ENCODE results near the gene NLGN4X. TPM values are rescaled to one million over a fixed set of nuclear protein-coding genes. Genes with fewer than 3 reads are reported as not detected.

The NLGN4X gene
- polyA plus RNA-seq, 2 of the 4 experiments (the other 2 are of a cell fraction) = 0.06 to 0.17 TPM

GRCh38 chrX:6134255-6134654 is 94.4 kb downstream of the NLGN4X start (continued):
- TF ChIP-seq RARB (CRISPR knock-in tag; IDR thresholded peaks at IDR 0.05) = no peak

GRCh38 chrX:6132970-6133369 is 95.7 kb downstream of the NLGN4X start:
- no peak for ATAC-seq
- H3K9me3 ChIP-seq = no peaks in the 10 kb centered on the region
- no peak overlapping the region for H3K4me2 ChIP-seq
- no peaks in the 10 kb centered on the region for H3K4me1 ChIP-seq
- no peak for DNase-seq (ENCODE audit: low read depth in 1 of 2, low spot score in 1 of 2)
- H3K27ac ChIP-seq = no peak overlapping the region
- H3K4me3 ChIP-seq = no peak overlapping the region
- ChIA-PET POLR2A (no interaction called here), CTCF (no interaction called here)
- peak; percentile 46 for FAIRE-seq
- TF ChIP-seq HMGXB4 (CRISPR knock-in tag; IDR thresholded peaks at IDR 0.05; ENCODE audit: borderline replicate concordance) (no peak), JUNB (IDR thresholded peaks at IDR 0.05) (no peak), MAZ (IDR thresholded peaks at IDR 0.05; ENCODE audit: borderline replicate concordance, low read depth, low read length) (no peak), CBX8 (IDR thresholded peaks at IDR 0.05) (no peak), BHLHE40 (IDR thresholded peaks at IDR 0.05; ENCODE audit: low read depth, low read length) (no peak), EP300 (IDR thresholded peaks at IDR 0.05) (no peak), E2F6 (IDR thresholded peaks at IDR 0.05; ENCODE audit: borderline replicate concordance, low read depth) (no peak), CHD4 (IDR thresholded peaks at IDR 0.05; ENCODE audit: borderline replicate concordance) (no peak), ESRRA (IDR thresholded peaks at IDR 0.05; ENCODE audit: borderline replicate concordance, low read length) (no peak), NPAS2 (CRISPR knock-in tag; IDR thresholded peaks at IDR 0.05; ENCODE audit: borderline replicate concordance) (no peak), ZSCAN20 (CRISPR knock-in tag; IDR thresholded peaks at IDR 0.05) (no peak), ZFP36 (IDR thresholded peaks at IDR 0.05; ENCODE audit: borderline replicate concordance, partially characterized antibody) (no peak), SMC3 (IDR thresholded peaks at IDR 0.05) (no peak)
- WGBS (ENCODE audit: missing lambda C conversion rate) = 44% methylated on average over 5 of the region's 5 CpGs

GRCh38 chrX:6131287-6131686 is 97.4 kb downstream of the NLGN4X start:
- DNase-seq (ENCODE audit: low read depth in 1 of 2, low spot score in 1 of 2) (no peak), ATAC-seq (no peak)
- POLR2A ChIA-PET = no interaction called here
- TF ChIP-seq RAD21 (conservative IDR thresholded peaks at IDR 0.05 in 1 of 2, IDR thresholded peaks at IDR 0.05 in 1 of 2) = no peak
- no peak for TF ChIP-seq HOXB5 (CRISPR knock-in tag; IDR thresholded peaks at IDR 0.05)
- no peak for TF ChIP-seq ATOH8 (CRISPR knock-in tag; IDR thresholded peaks at IDR 0.05; ENCODE audit: low read depth)
- no peak for TF ChIP-seq REST (IDR thresholded peaks at IDR 0.05)
- no peak for TF ChIP-seq HDAC2 (IDR thresholded peaks at IDR 0.05)
- no peak for TF ChIP-seq ZNF302 (CRISPR knock-in tag; IDR thresholded peaks at IDR 0.05)
- no peak for TF ChIP-seq ELK1 (IDR thresholded peaks at IDR 0.05; ENCODE audit: low read depth, low read length)
- TF ChIP-seq CHD2 (IDR thresholded peaks at IDR 0.05; ENCODE audit: low read length, partially characterized antibody) = no peak
- no peak for TF ChIP-seq E2F6 (IDR thresholded peaks at IDR 0.05; ENCODE audit: borderline replicate concordance, low read depth)
- no peak for TF ChIP-seq HOXA7 (CRISPR knock-in tag; IDR thresholded peaks at IDR 0.05)
- TF ChIP-seq ZFP36 (IDR thresholded peaks at IDR 0.05; ENCODE audit: borderline replicate concordance, partially characterized antibody) = no peak
- TF ChIP-seq PBX3 (IDR thresholded peaks at IDR 0.05) = no peak
- TF ChIP-seq ZC3H11A (IDR thresholded peaks at IDR 0.05) = no peak
- TF ChIP-seq ESRRA (IDR thresholded peaks at IDR 0.05; ENCODE audit: borderline replicate concordance, low read length) = no peak
- TF ChIP-seq EHMT2 (IDR thresholded peaks at IDR 0.05; ENCODE audit: low read depth) = no peak
- TF ChIP-seq POLR2A (IDR thresholded peaks at IDR 0.05; ENCODE audit: low read length) = no peak

More at GRCh38 chrX:6131287-6131686, 97.4 kb downstream of the NLGN4X start:
- H3K4me2 ChIP-seq = no peak overlapping the region
- H3K4me3 ChIP-seq = no peak overlapping the region
- no peaks in the 10 kb centered on the region for H3K9me3 ChIP-seq
- no peaks in the 10 kb centered on the region for H3K4me1 ChIP-seq
- FAIRE-seq = no peak
- no peak overlapping the region for H3K27ac ChIP-seq
- CTCF ChIA-PET = no interaction called here
